Cardiac fibroblast (primary cell): ENCODE results near the gene DENND4A.

Experiments used
- DNase-seq, 2 donors: peaks; one replicate each; pipeline versions ENCODE4 v3.0.0 to v3.0.0-alpha.2; 2010; ENCODE audit warnings: low read depth in 2 of 2
- H3K4me3 ChIP-seq, 2 donors: replicated peaks in 1 of 2; 1 replicate in 1 of 2; 2 replicates in 1 of 2; pipeline ENCODE4 v1.5.1; 2011; ENCODE audit warnings: low read depth in 2 of 2, low read length in 2 of 2, mild to moderate bottlenecking in 2 of 2, moderate library complexity in 1 of 2
- TF ChIP-seq, protein P1 (sequence below): IDR thresholded peaks from one replicate; pipeline ENCODE4 v1.5.1; 2011; ENCODE audit warnings: low read depth, mild to moderate bottlenecking, low read length, inconsistent platforms

DENND4A gene

DNA sequence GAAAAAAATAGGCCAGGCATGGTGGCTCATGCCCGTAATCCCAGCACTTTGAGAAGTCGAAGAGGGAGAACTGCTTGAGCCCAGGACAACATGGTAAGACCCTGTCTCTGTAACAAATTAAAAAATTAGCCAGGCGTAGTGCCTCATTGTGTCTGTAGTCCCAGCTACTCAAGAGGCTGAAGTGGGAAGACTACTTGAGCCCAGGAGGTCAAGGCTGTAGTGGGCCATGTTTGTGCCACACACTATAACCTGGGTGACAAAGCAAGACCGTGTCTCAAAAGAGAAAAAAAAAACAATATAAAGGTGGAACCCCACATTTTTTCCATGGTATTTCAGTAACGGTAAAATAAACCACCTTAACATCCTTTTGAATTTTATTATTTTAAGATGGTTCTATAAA is 69.9 kb downstream of the DENND4A start:
- H3K4me3 ChIP-seq, result no peak overlapping the region
- DNase-seq, result no peak
- TF ChIP-seq, protein P1, sequence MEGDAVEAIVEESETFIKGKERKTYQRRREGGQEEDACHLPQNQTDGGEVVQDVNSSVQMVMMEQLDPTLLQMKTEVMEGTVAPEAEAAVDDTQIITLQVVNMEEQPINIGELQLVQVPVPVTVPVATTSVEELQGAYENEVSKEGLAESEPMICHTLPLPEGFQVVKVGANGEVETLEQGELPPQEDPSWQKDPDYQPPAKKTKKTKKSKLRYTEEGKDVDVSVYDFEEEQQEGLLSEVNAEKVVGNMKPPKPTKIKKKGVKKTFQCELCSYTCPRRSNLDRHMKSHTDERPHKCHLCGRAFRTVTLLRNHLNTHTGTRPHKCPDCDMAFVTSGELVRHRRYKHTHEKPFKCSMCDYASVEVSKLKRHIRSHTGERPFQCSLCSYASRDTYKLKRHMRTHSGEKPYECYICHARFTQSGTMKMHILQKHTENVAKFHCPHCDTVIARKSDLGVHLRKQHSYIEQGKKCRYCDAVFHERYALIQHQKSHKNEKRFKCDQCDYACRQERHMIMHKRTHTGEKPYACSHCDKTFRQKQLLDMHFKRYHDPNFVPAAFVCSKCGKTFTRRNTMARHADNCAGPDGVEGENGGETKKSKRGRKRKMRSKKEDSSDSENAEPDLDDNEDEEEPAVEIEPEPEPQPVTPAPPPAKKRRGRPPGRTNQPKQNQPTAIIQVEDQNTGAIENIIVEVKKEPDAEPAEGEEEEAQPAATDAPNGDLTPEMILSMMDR, result no peak

GRCh38 chr15:65712415-65712814 is 79.7 kb downstream of the DENND4A start:
- TF ChIP-seq, protein P1, result no peak
- no peak overlapping the region for H3K4me3 ChIP-seq

DNA sequence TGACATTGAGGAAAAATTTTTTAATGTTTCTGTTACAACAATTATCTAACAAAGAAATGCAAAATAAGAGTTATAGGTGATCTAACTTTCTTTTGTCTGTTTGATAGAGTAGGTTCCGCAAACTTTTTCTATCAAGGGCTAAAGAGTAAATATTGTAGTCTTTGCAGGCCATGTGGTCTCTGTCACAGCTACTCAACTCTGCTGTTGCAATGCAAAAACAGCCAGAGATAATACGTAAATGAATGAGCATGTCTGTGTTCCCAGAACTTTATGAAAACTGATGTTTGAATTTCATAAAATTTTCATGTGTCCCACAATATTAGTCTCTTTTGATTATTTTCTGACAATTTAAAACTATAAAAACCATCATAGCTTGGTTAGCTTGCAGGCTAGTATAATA is 97.0 kb downstream of the DENND4A start:
- no peak overlapping the region for H3K4me3 ChIP-seq
- TF ChIP-seq, protein P1, result no peak

More at GRCh38 chr15:65712415-65712814, 79.7 kb downstream of the DENND4A start:
- DNase-seq, result no peak

DNA sequence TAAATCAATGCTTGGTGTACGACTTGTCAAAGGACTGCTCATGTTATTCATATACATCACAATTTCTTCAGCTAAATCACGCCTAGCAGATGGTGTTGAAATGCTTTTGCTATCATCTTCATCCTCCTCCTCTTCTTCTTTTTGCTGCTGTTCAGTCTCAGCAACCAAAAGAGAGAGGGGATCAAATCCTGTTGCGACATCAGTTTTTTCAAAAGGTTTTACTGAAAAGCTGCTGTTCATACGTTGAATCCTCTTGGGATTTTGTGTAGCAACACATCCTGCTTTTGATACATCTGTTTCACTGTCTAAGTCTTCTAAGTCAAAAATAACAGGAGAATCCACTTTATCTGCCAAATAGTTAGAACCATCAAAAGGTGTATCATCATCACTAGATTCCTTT is 101.3 kb downstream of the DENND4A start:
- TF ChIP-seq, protein P1, result no peak
- H3K4me3 ChIP-seq, result no peak overlapping the region
- peak; percentile 15 to 26 for DNase-seq

More for the DNA sequence above, 97.0 kb downstream of the DENND4A start:
- no peak for DNase-seq

DNA sequence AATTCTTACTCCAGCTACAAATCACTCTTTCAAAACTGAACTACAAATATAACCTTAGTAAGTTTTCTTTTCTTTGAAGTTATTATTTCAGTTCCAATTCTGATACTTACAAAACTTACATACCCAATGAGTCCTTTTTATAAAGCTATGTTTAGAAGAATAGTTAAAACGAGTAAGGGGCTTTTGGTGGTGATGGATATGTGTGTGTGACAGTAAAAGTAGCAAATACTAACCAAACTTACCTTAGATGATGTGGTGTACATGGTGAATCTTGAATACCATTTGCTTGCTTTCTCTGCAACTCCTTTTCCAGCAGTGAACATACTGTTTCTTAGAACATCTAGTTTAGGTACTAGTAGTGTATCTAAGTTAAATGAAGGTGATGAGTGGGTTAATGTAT is 101.9 kb downstream of the DENND4A start:
- no peak for DNase-seq
- TF ChIP-seq, protein P1, result no peak
- no peak overlapping the region for H3K4me3 ChIP-seq

- no peak for DNase-seq
- TF ChIP-seq, protein P1, result no peak
- no peak overlapping the region for H3K4me3 ChIP-seq
Measured at GRCh38 chr15:65688462-65688861, 103.6 kb downstream of the DENND4A start.

DNA sequence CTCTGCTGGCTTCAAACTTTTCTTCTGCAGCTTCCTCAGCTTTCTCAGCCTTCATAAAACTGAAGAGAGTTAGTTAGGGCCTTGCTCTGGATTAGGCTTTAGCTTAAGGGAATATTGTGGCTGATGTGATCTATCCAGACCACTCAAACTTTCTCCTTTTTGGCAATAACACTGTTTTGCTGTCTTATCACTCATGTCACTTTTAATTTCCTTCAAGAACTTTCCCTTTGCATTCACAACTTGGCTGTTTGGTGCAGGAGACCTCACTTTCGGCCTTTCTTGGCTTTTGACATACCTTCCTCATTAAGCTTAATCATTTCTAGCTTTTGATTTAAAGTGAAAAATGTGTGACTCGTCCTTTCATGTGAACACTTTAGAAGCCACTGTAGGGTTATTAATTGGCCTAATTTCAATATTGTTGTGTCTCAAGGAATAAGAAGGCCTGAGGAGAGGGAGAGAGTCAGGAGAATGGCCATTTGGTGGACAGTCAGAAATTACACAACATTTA is 109.6 kb downstream of the DENND4A start:
- no peak for DNase-seq
- TF ChIP-seq, protein P1, result no peak
- H3K4me3 ChIP-seq, result no peak overlapping the region
